Progenitor cell of endocrine pancreas (in vitro differentiated cells): ENCODE data around the gene PPP2R2C. TPM values are rescaled to one million over a fixed set of nuclear protein-coding genes. Genes with fewer than 3 reads are reported as not detected.

Experiments used
- DNase-seq: peaks from one replicate; pipeline ENCODE4 v3.0.0; 2021; ENCODE audit warnings: low spot score; ENCODE audit not compliant: unreplicated experiment
- H3K27ac Mint-ChIP-seq: 2 replicates; pipeline ENCODE4 v1.8.0; 2021; ENCODE audit warnings: mild to moderate bottlenecking, moderate library complexity, mixed read lengths
- H3K27me3 Mint-ChIP-seq: 2 replicates; pipeline ENCODE4 v1.8.0; 2021; ENCODE audit warnings: mixed read lengths
- H3K36me3 Mint-ChIP-seq: 2 replicates; pipeline ENCODE4 v1.8.0; 2022; ENCODE audit warnings: mixed read lengths; ENCODE audit not compliant: insufficient read depth
- H3K4me1 Mint-ChIP-seq: 2 replicates; pipeline ENCODE4 v1.8.0; 2021; ENCODE audit warnings: low read depth, mixed read lengths
- H3K4me3 Mint-ChIP-seq: 2 replicates; pipeline ENCODE4 v1.8.0; 2021; ENCODE audit warnings: low read depth, mild to moderate bottlenecking, moderate library complexity, mixed read lengths
- H3K9me3 Mint-ChIP-seq: 2 replicates; pipeline ENCODE4 v1.8.0; 2021; ENCODE audit warnings: low read depth, mixed read lengths
- CTCF ChIP-seq: fragments of 200-600 bp; sonication (generic); IDR thresholded peaks from one replicate; pipeline ENCODE4 v1.5.0; 2021; ENCODE audit warnings: antibody characterized with exemption, mild to moderate bottlenecking; ENCODE audit not compliant: unreplicated experiment
- total RNA-seq: library from RNA; stranded (reverse); gene quantifications from 2 replicates; pipeline ENCODE4 v1.2.1, GENCODE V29; 2021

PPP2R2C gene
- total RNA-seq, 1 donor from 2014 or later: 0.19 TPM

GRCh38 chr4:6410068-6410467, 62.3 kb downstream of the PPP2R2C start:
- Mint-ChIP-seq H3K27me3 (peaks cover 14% of the 10 kb centered on the region), H3K4me3 (no peak overlapping the region), H3K36me3 (no peaks in the 10 kb centered on the region), H3K4me1 (no peaks in the 10 kb centered on the region), H3K27ac (no peak overlapping the region), H3K9me3 (no peaks in the 10 kb centered on the region)
- DNase-seq: no peak
- no peak for TF ChIP-seq CTCF

- Mint-ChIP-seq H3K9me3 (no peaks in the 10 kb centered on the region), H3K27ac (no peak overlapping the region), H3K36me3 (no peaks in the 10 kb centered on the region), H3K4me3 (no peak overlapping the region), H3K4me1 (no peaks in the 10 kb centered on the region), H3K27me3 (peaks cover 20% of the 10 kb centered on the region)
- no peak for DNase-seq
- no peak for TF ChIP-seq CTCF
These were observed 63.0 kb downstream of the PPP2R2C start for GRCh38 chr4:6409381-6409780.

DNA sequence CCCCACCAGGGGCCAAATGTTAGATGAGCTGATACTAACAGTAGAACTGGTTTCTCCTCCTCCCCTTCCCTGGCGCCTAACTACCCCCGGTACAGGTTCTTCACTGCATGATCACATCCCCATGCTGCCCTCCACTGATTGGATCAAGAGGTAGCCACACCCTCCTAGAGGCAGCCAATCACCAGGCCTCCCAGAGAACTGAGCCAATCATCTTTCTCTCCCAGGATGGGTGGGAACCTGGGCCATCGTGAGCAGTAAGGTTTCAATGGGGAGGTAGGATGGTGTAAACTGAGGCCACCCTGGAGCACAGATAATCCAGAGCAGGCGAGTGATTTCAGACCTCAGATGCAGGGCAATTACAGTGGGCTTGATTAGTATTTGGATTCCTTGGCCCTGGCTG, 64.2 kb downstream of the PPP2R2C start:
- Mint-ChIP-seq H3K9me3 (no peaks in the 10 kb centered on the region), H3K36me3 (no peaks in the 10 kb centered on the region), H3K4me1 (peaks cover 3% of the 10 kb centered on the region), H3K4me3 (no peak overlapping the region), H3K27ac (no peak overlapping the region), H3K27me3 (peaks cover 18% of the 10 kb centered on the region)
- DNase-seq: no peak
- no peak for TF ChIP-seq CTCF

DNA sequence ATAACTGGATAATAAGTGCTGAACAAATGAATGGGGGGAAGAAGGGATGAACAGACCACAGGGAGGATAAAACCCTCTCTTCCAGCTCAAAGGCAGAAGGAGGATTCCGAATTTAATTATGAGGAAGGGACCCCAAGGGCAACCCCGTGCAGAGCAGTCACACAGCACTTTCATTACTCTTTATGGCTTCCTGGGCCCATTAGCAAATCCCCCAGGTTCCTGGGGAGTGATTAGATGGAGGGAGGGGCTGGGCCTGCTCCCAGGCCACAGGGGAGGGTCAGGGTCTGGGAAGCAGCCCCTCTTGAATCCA, 67.1 kb downstream of the PPP2R2C start:
- H3K4me3 Mint-ChIP-seq: no peak overlapping the region

DNA sequence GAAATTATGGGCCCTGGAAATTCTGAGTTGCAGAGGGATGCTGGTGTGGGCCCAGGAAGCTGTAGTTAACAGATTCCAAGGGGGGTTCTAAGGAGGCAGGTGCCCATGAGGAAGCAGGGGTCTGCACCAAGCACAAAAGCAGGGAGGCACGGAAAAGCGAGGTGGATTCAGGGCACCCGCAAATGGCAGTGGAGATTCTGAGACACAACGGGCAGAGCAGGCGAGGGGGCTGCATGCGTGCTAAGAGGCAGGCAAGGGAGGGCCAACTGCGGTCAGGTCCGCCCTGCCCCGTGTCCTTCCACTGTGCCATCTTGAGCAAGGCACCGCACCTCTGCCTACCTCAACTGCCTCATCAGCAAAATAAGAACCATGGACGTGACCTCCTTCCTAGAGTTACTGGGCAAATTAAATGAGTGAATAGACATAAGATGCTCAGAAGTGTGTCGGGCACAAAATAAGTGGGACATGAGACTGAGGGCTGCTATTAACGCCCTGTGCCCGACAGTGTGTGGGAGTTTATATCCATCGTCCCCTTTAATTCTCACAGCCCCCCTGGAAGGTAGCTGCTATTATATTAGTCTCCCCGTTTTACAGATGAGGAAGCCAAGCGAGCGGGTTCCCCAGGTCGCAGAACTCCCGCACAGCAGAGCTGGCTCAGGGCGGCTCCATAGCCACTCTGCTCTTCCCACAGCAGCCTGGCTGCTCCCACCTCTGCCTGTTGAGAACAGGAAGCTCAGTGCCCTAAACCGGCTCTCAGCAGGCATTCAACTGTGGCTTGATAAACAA, 67.6 kb downstream of the PPP2R2C start:
- Mint-ChIP-seq H3K27ac (no peak overlapping the region), H3K36me3 (no peaks in the 10 kb centered on the region), H3K4me1 (peaks cover 10% of the 10 kb centered on the region), H3K4me3 (no peak overlapping the region), H3K27me3 (peaks cover 31% of the 10 kb centered on the region), H3K9me3 (no peaks in the 10 kb centered on the region)
- TF ChIP-seq CTCF: no peak
- DNase-seq: no peak

More for the DNA sequence above, 67.1 kb downstream of the PPP2R2C start:
- no peak for DNase-seq
- Mint-ChIP-seq H3K27ac (no peak overlapping the region), H3K9me3 (no peaks in the 10 kb centered on the region), H3K27me3 (peaks cover 29% of the 10 kb centered on the region), H3K36me3 (no peaks in the 10 kb centered on the region), H3K4me1 (peaks cover 10% of the 10 kb centered on the region)
- no peak for TF ChIP-seq CTCF
